Suprapubic skin (tissue), 3 donors: Measurements from ENCODE around the gene DCXR.

Source experiments
- CTCF ChIP-seq, 2 donors: fragments of 200-600 bp in 1 of 2; fragments of 450-650 bp in 1 of 2; sonication (generic) in 1 of 2; IDR thresholded peaks; one replicate each; pipeline ENCODE4 v1.5.1; 2016 to 2019; ENCODE audit warnings: antibody characterized with exemption in 2 of 2, mild to moderate bottlenecking in 1 of 2, moderate library complexity in 1 of 2
- EP300 ChIP-seq: sonication (generic); formaldehyde crosslinking; IDR thresholded peaks from one replicate; pipeline ENCODE4 v1.6.1; 2017; ENCODE audit warnings: antibody characterized with exemption
- POLR2A ChIP-seq, 2 donors: fragments of 450-650 bp; IDR thresholded peaks; one replicate each; pipeline ENCODE4 v1.6.1; 2017; ENCODE audit warnings: antibody characterized with exemption in 2 of 2, mild to moderate bottlenecking in 2 of 2, moderate library complexity in 2 of 2

GRCh38 chr17:82062984-82063368, 25.5 kb upstream of the DCXR start:
- TF ChIP-seq EP300: no peak
- TF ChIP-seq CTCF (IDR thresholded peaks at IDR 0.05): no peak
- no peak for TF ChIP-seq POLR2A (IDR thresholded peaks at IDR 0.05)
